Measurements from ENCODE around the gene ZNF205. TPM values are rescaled to one million over a fixed set of nuclear protein-coding genes. Genes with fewer than 3 reads are reported as not detected.

The ZNF205 gene
- total RNA-seq, 1 experiment from 2014 or later, result 17.4 TPM

GRCh38 chr16:3088925-3089716 is 23.3 kb upstream of the ZNF205 start:
- H3K9me2 ChIP-seq (ENCODE audit: insufficient read depth), result no peaks in the 10 kb centered on the region
- no peak for DNase-seq
- CTCF ChIA-PET, result interaction anchor here (0.6 kb wide), 2 partner anchors 44 to 54 kb away, joined by 3 to 7 read pairs; no protein-coding TSS in a partner anchor
- POLR2A ChIA-PET (ENCODE audit: unreplicated experiment), result interaction anchor here (0.6 kb wide), 1 partner anchor 397 kb away, joined by 4 read pairs; no protein-coding TSS in a partner anchor
- H4K20me1 ChIP-seq (ENCODE audit: insufficient read depth), result no peaks in the 10 kb centered on the region
- intact Hi-C loops (cut with micrococcal nuclease; ENCODE audit: unreplicated experiment), result no loop called here
- H3K9me3 ChIP-seq (ENCODE audit: insufficient read depth, low read depth), result no peaks in the 10 kb centered on the region
- no TSS peak for BruUV-seq (replicated peaks)
- H3F3A ChIP-seq (ENCODE audit: insufficient read depth, low read depth), result no peaks in the 10 kb centered on the region
- TF ChIP-seq CTCF (conservative IDR thresholded peaks at IDR 0.05) (no peak), EZH2 (IDR thresholded peaks at IDR 0.05; ENCODE audit: low read depth) (no peak)
- no peaks in the 10 kb centered on the region for H3K4me1 ChIP-seq (replicated peaks; ENCODE audit: insufficient read depth)
- no peaks in the 10 kb centered on the region for H3K27me3 ChIP-seq (ENCODE audit: insufficient read depth, low read depth)
- H3K36me3 ChIP-seq (ENCODE audit: low read depth), result no peaks in the 10 kb centered on the region
- H3K4me3 ChIP-seq, result no peak overlapping the region
- no peak overlapping the region for H2AFZ ChIP-seq
- H3K27ac ChIP-seq, result no peak overlapping the region
- H3K4me2 ChIP-seq, result no peak overlapping the region
- no peaks in the 10 kb centered on the region for H3K79me2 ChIP-seq (ENCODE audit: low read depth)

GRCh38 chr16:3089717-3090592 is 22.4 kb upstream of the ZNF205 start:
- Histone ChIP-seq H3K9me2 (ENCODE audit: insufficient read depth) (no peaks in the 10 kb centered on the region), H4K20me1 (ENCODE audit: insufficient read depth) (no peaks in the 10 kb centered on the region), H3F3A (ENCODE audit: insufficient read depth, low read depth) (no peaks in the 10 kb centered on the region), H3K27ac (no peak overlapping the region), H3K79me2 (ENCODE audit: low read depth) (no peaks in the 10 kb centered on the region), H3K4me2 (no peak overlapping the region), H3K4me3 (no peak overlapping the region), H3K27me3 (ENCODE audit: insufficient read depth, low read depth) (no peaks in the 10 kb centered on the region), H3K9me3 (ENCODE audit: insufficient read depth, low read depth) (no peaks in the 10 kb centered on the region), H3K36me3 (ENCODE audit: low read depth) (no peaks in the 10 kb centered on the region), H3K4me1 (replicated peaks; ENCODE audit: insufficient read depth) (no peaks in the 10 kb centered on the region), H2AFZ (no peak overlapping the region)
- ChIA-PET CTCF (no interaction called here), POLR2A (ENCODE audit: unreplicated experiment) (no interaction called here)
- no peak for DNase-seq
- BruUV-seq (replicated peaks), result no TSS peak
- no peak for TF ChIP-seq EZH2 (IDR thresholded peaks at IDR 0.05; ENCODE audit: low read depth)
- TF ChIP-seq CTCF (conservative IDR thresholded peaks at IDR 0.05), result no peak
- intact Hi-C loops (cut with micrococcal nuclease; ENCODE audit: unreplicated experiment), result no loop called here

- no peaks in the 10 kb centered on the region for H3K27me3 ChIP-seq (ENCODE audit: insufficient read depth, low read depth)
- ChIA-PET CTCF (no interaction called here), POLR2A (ENCODE audit: unreplicated experiment) (interaction anchor here (0.6 kb wide), 1 partner anchor 43 kb away, joined by 5 read pairs; the partner anchor contains the start of gene ZNF213)
- H3K4me3 ChIP-seq, result no peak overlapping the region
- peaks cover 5% of the 10 kb centered on the region; the same call in 1 of the 2 replicates for H3K4me1 ChIP-seq (replicated peaks; ENCODE audit: insufficient read depth)
- no peak overlapping the region for H3K4me2 ChIP-seq
- no peak for DNase-seq
- no peaks in the 10 kb centered on the region; the same call in 1 of the 2 replicates for H3F3A ChIP-seq (ENCODE audit: insufficient read depth, low read depth)
- no TSS peak for BruUV-seq (replicated peaks)
- no peaks in the 10 kb centered on the region for H4K20me1 ChIP-seq (ENCODE audit: insufficient read depth)
- intact Hi-C loops (cut with micrococcal nuclease; ENCODE audit: unreplicated experiment), result no loop called here
- no peaks in the 10 kb centered on the region for H3K36me3 ChIP-seq (ENCODE audit: low read depth)
- no peak overlapping the region for H3K27ac ChIP-seq
- no peaks in the 10 kb centered on the region for H3K9me2 ChIP-seq (ENCODE audit: insufficient read depth)
- H3K79me2 ChIP-seq (ENCODE audit: low read depth), result no peaks in the 10 kb centered on the region
- no peak overlapping the region for H2AFZ ChIP-seq
- TF ChIP-seq EZH2 (IDR thresholded peaks at IDR 0.05; ENCODE audit: low read depth) (no peak), CTCF (conservative IDR thresholded peaks at IDR 0.05) (no peak)
- H3K9me3 ChIP-seq (ENCODE audit: insufficient read depth, low read depth), result no peaks in the 10 kb centered on the region
These were observed 20.8 kb upstream of the ZNF205 start for GRCh38 chr16:3091551-3091950.
